ENCODE measurements around the gene LMO7.

The LMO7 gene

DNA sequence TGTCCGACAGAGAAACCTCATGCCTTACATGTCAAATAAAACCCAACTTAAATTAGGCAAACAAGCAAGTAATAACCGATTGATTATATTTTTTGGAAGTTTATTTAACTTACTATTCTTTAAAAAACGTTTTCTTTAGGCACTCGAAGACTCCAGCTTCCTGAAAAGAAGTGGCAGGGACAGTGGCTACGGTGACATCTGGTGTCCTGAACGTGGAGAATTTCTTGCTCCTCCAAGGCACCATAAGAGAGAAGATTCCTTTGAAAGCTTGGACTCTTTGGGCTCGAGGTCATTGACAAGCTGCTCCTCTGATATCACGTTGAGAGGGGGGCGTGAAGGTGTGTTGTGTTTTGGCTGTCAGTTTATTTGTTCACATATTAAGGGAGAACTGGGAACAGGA is 164.4 kb downstream of the LMO7 start:
- DNase-seq (ENCODE audit: low read depth, low spot score) = no peak

GRCh38 chr13:75801388-75801945 is 165.3 kb downstream of the LMO7 start:
- DNase-seq (ENCODE audit: low read depth, low spot score) = no peak

DNA sequence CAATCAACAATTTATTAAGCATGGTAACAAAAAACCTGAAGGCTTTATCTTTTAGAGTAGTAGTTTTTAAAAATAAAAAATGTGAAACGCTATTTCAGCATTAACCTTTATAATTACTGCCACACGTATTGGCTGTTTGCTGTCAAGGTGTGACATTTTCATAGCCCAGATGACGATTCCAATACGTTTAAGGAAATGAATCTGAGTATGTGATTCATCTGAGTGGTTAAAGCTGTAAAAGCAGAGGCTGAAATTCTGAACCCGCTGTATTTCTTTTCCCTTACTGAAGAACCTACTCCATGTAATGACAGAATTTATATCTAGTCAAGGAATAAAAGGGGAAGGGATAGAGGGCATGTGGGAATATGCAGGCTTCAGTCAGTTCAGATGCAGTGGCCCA is 166.0 kb downstream of the LMO7 start:
- no peak for DNase-seq (ENCODE audit: low read depth, low spot score)

DNA sequence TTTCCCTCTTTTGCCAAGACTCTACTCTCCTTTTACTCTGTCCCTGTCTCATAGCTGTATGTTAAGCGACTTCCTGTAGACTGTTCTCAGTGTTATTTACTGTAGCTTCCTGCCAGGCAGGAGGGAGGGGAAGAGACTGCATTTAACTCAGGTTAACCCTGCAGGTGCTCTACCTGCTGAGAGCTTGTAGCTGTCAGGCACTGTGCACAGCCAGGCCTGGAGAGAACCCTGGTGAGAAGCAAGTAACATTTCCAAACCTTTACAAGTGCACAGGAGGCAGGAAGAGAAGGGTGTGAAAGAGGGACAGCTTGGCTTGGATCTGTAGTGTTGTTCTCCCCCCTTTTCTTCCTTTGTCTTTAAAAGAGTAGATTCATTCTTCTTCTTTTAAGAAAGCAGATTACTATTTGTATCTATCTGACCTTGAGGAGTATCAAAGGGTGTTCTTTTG is 167.1 kb downstream of the LMO7 start:
- no peak for DNase-seq (ENCODE audit: low read depth, low spot score)

GRCh38 chr13:75804054-75804453 is 167.9 kb downstream of the LMO7 start:
- DNase-seq (ENCODE audit: low read depth, low spot score) = no peak

GRCh38 chr13:75804605-75805004 is 168.5 kb downstream of the LMO7 start:
- DNase-seq (ENCODE audit: low read depth, low spot score) = no peak

- no peak for DNase-seq (ENCODE audit: low read depth, low spot score)
These were observed 170.0 kb downstream of the LMO7 start for GRCh38 chr13:75806117-75806516.

- DNase-seq (ENCODE audit: low read depth, low spot score) = no peak
These were observed 175.2 kb downstream of the LMO7 start for GRCh38 chr13:75811361-75811760.

DNA sequence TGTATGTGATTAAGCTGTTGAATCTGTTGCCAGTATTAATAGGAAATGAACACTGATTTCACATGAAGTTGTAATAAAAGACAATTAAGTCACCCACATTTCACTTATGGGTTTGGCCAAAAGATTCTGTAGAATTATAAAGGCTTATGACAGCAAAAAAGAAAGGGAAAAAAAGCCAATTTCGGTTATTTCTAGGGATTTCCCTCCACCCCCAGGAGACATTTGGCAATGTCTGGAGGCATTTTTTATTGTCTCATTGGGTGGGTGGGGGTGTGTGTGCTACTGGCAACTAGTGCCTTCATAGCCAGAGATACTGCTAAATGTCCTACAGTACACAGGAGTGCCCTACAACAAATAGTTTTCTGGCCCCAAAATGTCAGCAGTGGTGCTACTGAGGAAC is 175.7 kb downstream of the LMO7 start:
- no peak for DNase-seq (ENCODE audit: low read depth, low spot score)

DNA sequence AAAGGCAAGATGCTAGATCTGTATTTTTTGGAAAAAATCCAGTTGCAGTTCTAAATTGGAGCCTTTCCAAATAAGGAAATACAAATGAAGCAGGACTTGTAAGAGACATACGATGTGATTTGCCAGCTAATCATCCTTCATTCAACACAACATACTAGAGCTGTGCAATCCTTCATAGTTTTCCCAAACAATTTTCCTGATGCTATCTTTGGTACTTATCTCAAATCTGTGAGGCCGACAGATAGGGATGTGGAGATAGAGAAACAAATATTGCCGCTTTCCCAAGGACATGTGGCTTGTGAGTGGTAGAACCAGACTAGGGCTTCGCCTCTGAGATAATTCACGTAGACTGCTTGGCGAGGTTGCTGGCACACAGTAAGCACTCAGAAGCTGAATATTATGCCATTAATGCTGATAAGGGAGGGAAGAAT is 176.6 kb downstream of the LMO7 start:
- no peak for DNase-seq (ENCODE audit: low read depth, low spot score)

DNA sequence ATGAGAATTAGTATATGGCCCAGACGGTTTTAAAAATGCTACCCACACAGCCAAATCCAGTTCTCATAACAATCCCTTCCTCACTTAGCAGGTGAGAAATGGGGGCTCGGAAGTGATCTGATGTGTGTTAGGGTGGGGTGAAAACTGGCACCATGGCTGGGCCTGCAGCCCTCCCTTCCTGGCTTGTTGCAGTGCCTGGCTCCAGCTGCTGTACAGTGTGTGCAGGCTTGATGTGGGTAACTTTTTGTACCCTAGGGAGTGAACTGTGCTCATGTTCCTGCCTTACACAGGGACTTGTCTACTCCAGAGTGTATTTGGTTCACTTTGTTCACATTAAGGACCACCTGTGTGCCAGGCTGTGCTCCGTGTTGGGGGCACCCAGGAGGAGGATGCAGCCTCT is 177.2 kb downstream of the LMO7 start:
- DNase-seq (ENCODE audit: low read depth, low spot score) = no peak

DNA sequence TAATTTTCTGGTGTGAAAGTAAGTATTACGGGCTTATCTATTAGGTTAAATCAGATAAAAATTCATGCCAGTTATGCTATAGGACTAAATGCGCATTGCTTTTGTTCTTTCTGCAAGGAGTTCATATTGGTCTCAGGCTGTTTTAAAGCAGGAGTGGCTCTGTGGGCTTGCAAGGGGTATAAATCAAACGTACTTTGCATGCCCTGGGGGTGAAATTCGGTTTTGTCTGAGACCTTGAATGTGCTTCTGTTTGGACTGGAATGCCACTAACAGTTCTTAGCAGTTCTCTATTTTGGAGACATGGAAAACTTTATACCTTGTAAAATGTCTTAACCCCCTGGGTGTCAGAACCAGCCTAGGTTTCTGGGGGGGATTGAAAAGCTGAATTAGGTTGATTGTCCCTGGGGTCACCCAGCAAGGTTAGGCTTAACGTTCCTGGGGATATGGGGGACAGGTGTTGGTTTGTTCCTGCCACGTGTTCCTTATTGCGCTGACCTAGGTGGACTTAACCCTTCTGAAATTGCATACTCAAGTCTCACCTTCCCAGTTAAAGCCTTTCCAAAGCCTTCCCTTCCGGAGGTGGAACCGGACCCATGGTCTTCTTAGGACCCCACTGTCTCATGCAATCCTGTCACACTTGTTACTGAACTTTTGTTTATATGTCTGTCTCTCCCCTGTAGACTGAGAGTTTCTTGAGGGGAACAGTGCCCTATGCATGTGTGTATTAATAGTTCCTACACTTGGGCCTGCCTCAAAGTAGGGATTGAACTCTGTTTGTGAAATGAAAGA is 182.2 kb downstream of the LMO7 start:
- DNase-seq (ENCODE audit: low read depth, low spot score) = no peak

DNA sequence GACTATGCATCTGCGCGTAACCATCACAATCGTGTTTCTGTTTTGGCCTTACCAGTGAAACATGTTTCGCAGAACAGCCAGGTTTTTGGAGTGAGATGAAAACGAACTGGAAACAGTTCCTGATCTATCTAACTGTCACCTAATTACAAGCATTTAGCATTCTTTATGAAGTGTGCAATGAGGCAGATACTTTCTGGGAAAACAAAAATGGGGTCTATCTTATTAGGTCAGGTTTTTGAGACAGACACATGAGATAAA is 182.8 kb downstream of the LMO7 start:
- no peak for DNase-seq (ENCODE audit: low read depth, low spot score)

DNA sequence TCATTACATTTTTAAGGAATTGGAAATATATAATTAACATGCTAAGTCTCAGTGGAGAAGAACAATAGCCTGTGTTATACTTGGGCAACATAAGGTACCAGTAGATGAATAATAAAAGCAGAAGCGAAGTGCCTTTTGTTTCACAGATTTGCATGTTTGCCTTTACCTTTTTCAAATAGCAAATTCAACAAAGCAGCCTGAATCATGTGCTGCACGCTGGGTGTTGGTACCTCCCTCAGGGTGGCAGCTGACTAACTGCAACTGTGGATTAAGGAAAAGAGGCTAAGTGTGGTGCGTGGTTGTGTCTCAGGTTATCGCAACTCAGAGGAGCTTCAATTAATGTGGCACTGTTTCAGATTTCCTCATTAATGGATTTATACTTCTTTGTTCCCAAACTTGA is 189.0 kb downstream of the LMO7 start:
- DNase-seq (ENCODE audit: low read depth, low spot score) = no peak

DNA sequence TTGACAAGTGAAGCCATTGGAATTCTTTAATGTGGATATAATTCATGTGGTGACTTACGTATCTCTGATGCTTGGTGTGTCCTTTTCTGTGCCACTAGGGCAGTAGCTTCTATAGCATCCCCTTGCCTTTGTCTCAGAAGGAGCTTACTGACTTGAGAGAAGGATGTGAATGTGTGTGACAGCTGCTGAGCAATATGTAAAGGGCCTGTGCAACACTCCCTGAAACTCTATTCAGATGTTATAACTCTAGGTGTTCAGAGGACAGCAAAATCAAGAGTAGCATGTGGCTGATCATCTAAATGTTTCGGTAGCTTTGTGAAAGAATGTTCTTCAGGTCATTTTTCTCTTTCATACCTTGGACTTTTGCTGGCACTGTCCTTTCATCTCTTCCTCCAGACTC is 189.5 kb downstream of the LMO7 start:
- no peak for DNase-seq (ENCODE audit: low read depth, low spot score)

- DNase-seq (ENCODE audit: low read depth, low spot score) = no peak
These were observed 190.3 kb downstream of the LMO7 start for GRCh38 chr13:75826391-75826790.

DNA sequence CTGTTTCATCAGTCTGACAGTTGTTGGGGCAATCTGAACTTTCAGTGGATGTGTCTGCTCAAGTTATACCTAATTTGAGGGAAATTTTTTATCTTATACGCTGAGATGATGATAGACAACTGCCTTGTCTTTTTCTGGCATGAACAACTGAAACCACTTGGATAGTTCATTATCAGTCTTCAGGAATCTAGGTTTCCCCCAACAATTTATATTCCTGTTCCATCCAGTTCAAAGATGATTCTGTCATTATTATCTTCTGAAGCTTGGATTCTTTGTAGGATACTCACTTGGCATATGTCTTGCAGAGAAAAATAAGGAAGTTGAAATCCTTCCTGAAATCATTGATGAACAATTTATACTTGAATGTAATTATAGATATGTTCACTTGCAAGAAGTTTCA is 193.7 kb downstream of the LMO7 start:
- no peak for DNase-seq (ENCODE audit: low read depth, low spot score)

- no peak for DNase-seq (ENCODE audit: low read depth, low spot score)
These were observed 194.7 kb downstream of the LMO7 start for GRCh38 chr13:75830842-75831241.

DNA sequence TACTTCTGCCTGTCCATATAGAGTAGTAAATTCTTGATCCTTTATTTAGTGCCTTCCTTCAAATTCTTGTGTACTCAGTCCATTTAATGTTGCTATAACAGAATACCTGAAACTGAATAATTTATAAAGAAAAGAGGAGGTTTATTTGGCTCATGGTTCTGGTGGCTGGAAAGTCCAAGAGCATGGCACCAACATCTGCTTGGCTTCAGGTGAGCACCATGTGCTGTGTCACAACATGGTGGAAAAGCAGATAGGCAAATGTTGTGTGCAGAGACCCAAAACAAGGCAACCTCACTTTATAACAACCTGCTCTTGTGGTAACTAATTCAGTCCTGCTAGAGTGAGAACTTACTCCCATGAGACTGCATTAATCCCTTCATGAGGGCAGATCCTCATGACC is 195.3 kb downstream of the LMO7 start:
- DNase-seq (ENCODE audit: low read depth, low spot score) = no peak

GRCh38 chr13:75832812-75833211 is 196.7 kb downstream of the LMO7 start:
- no peak for DNase-seq (ENCODE audit: low read depth, low spot score)

GRCh38 chr13:75836441-75836840 is 200.3 kb downstream of the LMO7 start:
- DNase-seq (ENCODE audit: low read depth, low spot score) = no peak

- DNase-seq (ENCODE audit: low read depth, low spot score) = no peak
These were observed 202.4 kb downstream of the LMO7 start for GRCh38 chr13:75838366-75839005.

- DNase-seq (ENCODE audit: low read depth, low spot score) = no peak
These were observed 203.3 kb downstream of the LMO7 start for GRCh38 chr13:75839406-75839805.
